Measurements from ENCODE around the gene ZDHHC3.

The ZDHHC3 gene

DNA sequence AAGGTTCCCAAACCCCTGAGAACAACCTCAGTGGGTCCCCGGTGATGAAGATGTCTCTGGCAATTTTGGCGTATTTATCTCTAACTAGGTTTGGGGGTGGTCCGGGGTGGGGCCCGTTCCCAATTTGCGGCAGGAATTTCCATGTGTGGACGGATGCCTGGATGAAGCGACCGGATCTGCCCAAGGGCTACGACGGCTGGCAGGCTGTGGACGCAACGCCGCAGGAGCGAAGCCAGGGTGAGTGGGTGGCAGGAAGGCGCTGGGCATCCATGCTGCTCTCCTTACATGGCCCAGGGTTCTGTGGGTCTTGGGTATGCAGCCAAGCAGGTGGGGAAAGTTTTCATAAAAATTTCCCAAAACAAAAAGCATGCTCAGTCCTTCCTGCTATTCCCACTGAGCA is 72.2 kb downstream of the ZDHHC3 start:
- Histone ChIP-seq H3K4me2 (ENCODE audit: low read depth, low read length) (no peak overlapping the region), H3K36me3 (replicated peaks; ENCODE audit: insufficient read depth, low read length) (no peaks in the 10 kb centered on the region), H3K4me3 (ENCODE audit: low read length) (no peak overlapping the region), H4K20me1 (ENCODE audit: insufficient read depth, low read length) (no peaks in the 10 kb centered on the region), H3K27ac (ENCODE audit: low read length) (no peak overlapping the region), H3F3A (ENCODE audit: insufficient read depth, low read length) (no peaks in the 10 kb centered on the region), H3K9me2 (replicated peaks; ENCODE audit: insufficient read depth, low read length) (no peaks in the 10 kb centered on the region), H3K79me2 (ENCODE audit: low read length) (no peaks in the 10 kb centered on the region), H2AFZ (ENCODE audit: low read length) (no peak overlapping the region), H3K9me3 (replicated peaks; ENCODE audit: insufficient read depth, low read length) (no peaks in the 10 kb centered on the region), H3K27me3 (replicated peaks; ENCODE audit: insufficient read depth, low read length) (no peaks in the 10 kb centered on the region), H3K4me1 (ENCODE audit: low read length) (no peaks in the 10 kb centered on the region), H3K9ac (ENCODE audit: low read length) (no peak overlapping the region)
- no peak for DNase-seq
- TF ChIP-seq, protein P1, sequence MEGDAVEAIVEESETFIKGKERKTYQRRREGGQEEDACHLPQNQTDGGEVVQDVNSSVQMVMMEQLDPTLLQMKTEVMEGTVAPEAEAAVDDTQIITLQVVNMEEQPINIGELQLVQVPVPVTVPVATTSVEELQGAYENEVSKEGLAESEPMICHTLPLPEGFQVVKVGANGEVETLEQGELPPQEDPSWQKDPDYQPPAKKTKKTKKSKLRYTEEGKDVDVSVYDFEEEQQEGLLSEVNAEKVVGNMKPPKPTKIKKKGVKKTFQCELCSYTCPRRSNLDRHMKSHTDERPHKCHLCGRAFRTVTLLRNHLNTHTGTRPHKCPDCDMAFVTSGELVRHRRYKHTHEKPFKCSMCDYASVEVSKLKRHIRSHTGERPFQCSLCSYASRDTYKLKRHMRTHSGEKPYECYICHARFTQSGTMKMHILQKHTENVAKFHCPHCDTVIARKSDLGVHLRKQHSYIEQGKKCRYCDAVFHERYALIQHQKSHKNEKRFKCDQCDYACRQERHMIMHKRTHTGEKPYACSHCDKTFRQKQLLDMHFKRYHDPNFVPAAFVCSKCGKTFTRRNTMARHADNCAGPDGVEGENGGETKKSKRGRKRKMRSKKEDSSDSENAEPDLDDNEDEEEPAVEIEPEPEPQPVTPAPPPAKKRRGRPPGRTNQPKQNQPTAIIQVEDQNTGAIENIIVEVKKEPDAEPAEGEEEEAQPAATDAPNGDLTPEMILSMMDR (IDR thresholded peaks at IDR 0.05; ENCODE audit: low read length): no peak
- TF ChIP-seq EZH2 (optimal IDR thresholded peaks at IDR 0.05; ENCODE audit: low read depth, low read length) (no peak), EZH2phosphoT487 (IDR thresholded peaks at IDR 0.05; ENCODE audit: low read length) (no peak)

DNA sequence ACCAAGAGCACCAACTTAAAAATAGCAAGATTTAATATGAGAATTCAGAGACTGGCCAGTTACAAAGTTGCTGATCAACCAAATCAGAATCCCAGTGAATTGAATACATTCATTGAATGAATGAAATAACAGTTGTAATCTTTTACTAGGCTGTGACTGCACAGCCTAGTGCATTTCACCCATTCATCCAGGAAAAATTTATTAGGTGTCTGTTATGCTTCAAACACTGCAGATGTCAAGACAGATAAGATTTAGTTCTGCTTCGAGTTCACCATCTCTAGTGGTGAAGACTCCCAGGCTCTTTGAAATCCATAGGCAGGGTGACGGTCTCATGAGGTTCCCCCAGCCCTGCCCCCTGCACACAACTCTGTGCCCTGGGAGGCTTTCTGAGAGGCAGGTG is 72.7 kb downstream of the ZDHHC3 start:
- no peaks in the 10 kb centered on the region for H3K79me2 ChIP-seq (ENCODE audit: low read length)
- H2AFZ ChIP-seq (ENCODE audit: low read length): no peak overlapping the region
- H3K9me2 ChIP-seq (replicated peaks; ENCODE audit: insufficient read depth, low read length): no peaks in the 10 kb centered on the region
- no peaks in the 10 kb centered on the region for H3K27me3 ChIP-seq (replicated peaks; ENCODE audit: insufficient read depth, low read length)
- no peak for DNase-seq
- H3K9ac ChIP-seq (ENCODE audit: low read length): no peak overlapping the region
- no peaks in the 10 kb centered on the region for H3K9me3 ChIP-seq (replicated peaks; ENCODE audit: insufficient read depth, low read length)
- no peak overlapping the region for H3K27ac ChIP-seq (ENCODE audit: low read length)
- no peaks in the 10 kb centered on the region for H4K20me1 ChIP-seq (ENCODE audit: insufficient read depth, low read length)
- no peak overlapping the region for H3K4me2 ChIP-seq (ENCODE audit: low read depth, low read length)
- H3K36me3 ChIP-seq (replicated peaks; ENCODE audit: insufficient read depth, low read length): no peaks in the 10 kb centered on the region
- H3F3A ChIP-seq (ENCODE audit: insufficient read depth, low read length): no peaks in the 10 kb centered on the region
- no peak overlapping the region for H3K4me3 ChIP-seq (ENCODE audit: low read length)
- H3K4me1 ChIP-seq (ENCODE audit: low read length): no peaks in the 10 kb centered on the region
- TF ChIP-seq, protein P1 (IDR thresholded peaks at IDR 0.05; ENCODE audit: low read length): no peak
- no peak for TF ChIP-seq EZH2 (optimal IDR thresholded peaks at IDR 0.05; ENCODE audit: low read depth, low read length)
- TF ChIP-seq EZH2phosphoT487 (IDR thresholded peaks at IDR 0.05; ENCODE audit: low read length): no peak

DNA sequence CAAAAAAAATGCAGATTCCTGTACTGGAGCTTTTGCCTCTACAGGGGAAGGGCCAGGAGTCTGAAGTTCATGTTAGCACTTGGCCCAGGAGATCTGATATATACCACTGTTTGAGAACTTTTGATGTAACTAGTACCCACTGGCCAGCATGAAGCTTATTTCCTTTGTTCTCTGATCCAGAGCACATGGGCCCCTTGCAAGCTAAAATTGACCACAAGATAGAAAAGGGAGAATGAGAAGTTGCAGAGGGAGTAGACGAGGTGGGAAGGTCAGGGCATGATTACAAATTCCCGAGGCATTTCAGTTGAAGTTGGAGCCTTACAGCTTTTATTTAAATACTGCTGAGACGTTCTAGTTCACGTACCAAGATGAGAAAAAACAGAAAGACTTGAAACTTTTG is 73.3 kb downstream of the ZDHHC3 start:
- no peaks in the 10 kb centered on the region for H3K27me3 ChIP-seq (replicated peaks; ENCODE audit: insufficient read depth, low read length)
- TF ChIP-seq, protein P1 (IDR thresholded peaks at IDR 0.05; ENCODE audit: low read length): no peak
- TF ChIP-seq EZH2phosphoT487 (IDR thresholded peaks at IDR 0.05; ENCODE audit: low read length): no peak
- TF ChIP-seq EZH2 (optimal IDR thresholded peaks at IDR 0.05; ENCODE audit: low read depth, low read length): no peak
- H3K4me3 ChIP-seq (ENCODE audit: low read length): no peak overlapping the region
- H3K9me3 ChIP-seq (replicated peaks; ENCODE audit: insufficient read depth, low read length): no peaks in the 10 kb centered on the region
- no peaks in the 10 kb centered on the region for H3F3A ChIP-seq (ENCODE audit: insufficient read depth, low read length)
- H3K9ac ChIP-seq (ENCODE audit: low read length): no peak overlapping the region
- no peaks in the 10 kb centered on the region for H3K79me2 ChIP-seq (ENCODE audit: low read length)
- no peak overlapping the region for H3K27ac ChIP-seq (ENCODE audit: low read length)
- no peak overlapping the region for H3K4me2 ChIP-seq (ENCODE audit: low read depth, low read length)
- no peaks in the 10 kb centered on the region for H3K9me2 ChIP-seq (replicated peaks; ENCODE audit: insufficient read depth, low read length)
- H2AFZ ChIP-seq (ENCODE audit: low read length): no peak overlapping the region
- DNase-seq: no peak
- H3K4me1 ChIP-seq (ENCODE audit: low read length): no peaks in the 10 kb centered on the region
- no peaks in the 10 kb centered on the region for H3K36me3 ChIP-seq (replicated peaks; ENCODE audit: insufficient read depth, low read length)
- no peaks in the 10 kb centered on the region for H4K20me1 ChIP-seq (ENCODE audit: insufficient read depth, low read length)
